Hematopoietic multipotent progenitor cell treated with erythropoietin and hydrocortisone succinate and interleukin-3 and kit ligand, for 15 days (in vitro differentiated cells): ENCODE data around the gene MTHFD1L.

Experiments used
- DNase-seq: peaks from one replicate; pipeline ENCODE4 v3.0.0-alpha.2; 2015; ENCODE audit warnings: low spot score

The MTHFD1L gene

GRCh38 chr6:150934380-150934779, 68.9 kb downstream of the MTHFD1L start:
- DNase-seq: no peak

GRCh38 chr6:150936021-150936555, 70.6 kb downstream of the MTHFD1L start:
- DNase-seq: no peak

- no peak for DNase-seq
These were observed 71.8 kb downstream of the MTHFD1L start for GRCh38 chr6:150937132-150937906.

- DNase-seq: no peak
These were observed 73.9 kb downstream of the MTHFD1L start for GRCh38 chr6:150939399-150939798.

GRCh38 chr6:150940941-150941340, 75.4 kb downstream of the MTHFD1L start:
- no peak for DNase-seq

GRCh38 chr6:150949526-150949925, 84.0 kb downstream of the MTHFD1L start:
- DNase-seq: no peak

- DNase-seq: no peak
These were observed 88.3 kb downstream of the MTHFD1L start for GRCh38 chr6:150953851-150954250.

GRCh38 chr6:150959166-150959565, 93.7 kb downstream of the MTHFD1L start:
- no peak for DNase-seq

- DNase-seq: no peak
These were observed 96.9 kb downstream of the MTHFD1L start for GRCh38 chr6:150962436-150962835.

GRCh38 chr6:150964765-150965164, 99.3 kb downstream of the MTHFD1L start:
- DNase-seq: no peak

- DNase-seq: no peak
These were observed 101.3 kb downstream of the MTHFD1L start for GRCh38 chr6:150966786-150967185.

- no peak for DNase-seq
These were observed 101.9 kb downstream of the MTHFD1L start for GRCh38 chr6:150967381-150967780.

GRCh38 chr6:150967910-150968309, 102.4 kb downstream of the MTHFD1L start:
- DNase-seq: no peak

GRCh38 chr6:150969901-150970300, 104.4 kb downstream of the MTHFD1L start:
- DNase-seq: no peak

- no peak for DNase-seq
These were observed 105.7 kb downstream of the MTHFD1L start for GRCh38 chr6:150971219-150971618.

- no peak for DNase-seq
These were observed 109.6 kb downstream of the MTHFD1L start for GRCh38 chr6:150975136-150975535.

- DNase-seq: no peak
These were observed 111.8 kb downstream of the MTHFD1L start for GRCh38 chr6:150977281-150977680.

- DNase-seq: no peak
These were observed 113.1 kb downstream of the MTHFD1L start for GRCh38 chr6:150978624-150979023.

GRCh38 chr6:150979826-150980350, 114.4 kb downstream of the MTHFD1L start:
- no peak for DNase-seq

GRCh38 chr6:150981095-150981494, 115.6 kb downstream of the MTHFD1L start:
- no peak for DNase-seq

- no peak for DNase-seq
These were observed 116.2 kb downstream of the MTHFD1L start for GRCh38 chr6:150981669-150982068.

GRCh38 chr6:150987371-150987828, 121.9 kb downstream of the MTHFD1L start:
- DNase-seq: no peak

- DNase-seq: no peak
These were observed 122.5 kb downstream of the MTHFD1L start for GRCh38 chr6:150987855-150988464.
